ENCODE data around the gene FSTL3. TPM values are rescaled to one million over a fixed set of nuclear protein-coding genes. Genes with fewer than 3 reads are reported as not detected.
A peak's percentile ranks its signal among the peaks of the same experiment; 100 is the strongest.

Gene FSTL3
- total and polyA plus RNA-seq, 10 of the 15 experiments (the other 5 are each of a cell fraction or from before 2014, with no cell fraction given), result 0.42 to 13.5 (median 3.6) TPM

GRCh38 chr19:681029-682019 is 5.1 kb downstream of the FSTL3 start:
- in situ Hi-C loops (cut with MboI) (no loop called here), intact Hi-C loops (cut with micrococcal nuclease; ENCODE audit: unreplicated experiment) (loop anchor here (2.0 kb wide), 2 partner anchors 19 to 21 kb away; partner anchors contain the start of gene RNF126)
- Histone ChIP-seq H3K4me3 (peak overlapping the region; percentile 70; the same call in 1 of the 2 replicates), H3K27me3 (replicated peaks in 1 of 2; ENCODE audit: control insufficient read depth in 2 of 2, insufficient read depth in 2 of 2, low read length in 1 of 2) (no peaks in the 10 kb centered on the region), H3K4me2 (ENCODE audit: control insufficient read depth, insufficient read depth) (peak overlapping the region; percentile 68), H4K20me1 (ENCODE audit: control insufficient read depth, insufficient read depth) (no peaks in the 10 kb centered on the region; the same call in 1 of the 2 replicates), H3K9me3 (replicated peaks; ENCODE audit: control insufficient read depth, insufficient read depth, low read length) (no peaks in the 10 kb centered on the region), H3K36me3 (ENCODE audit: control insufficient read depth in 2 of 2, insufficient read depth in 2 of 2, low read length in 1 of 2) (no peaks in the 10 kb centered on the region), H3K9ac (ENCODE audit: control insufficient read depth, insufficient read depth, low read length) (no peak overlapping the region), H3K79me2 (ENCODE audit: control insufficient read depth, insufficient read depth, low read length) (no peaks in the 10 kb centered on the region), H2AFZ (ENCODE audit: control insufficient read depth, low read depth, low read length) (peak overlapping the region; percentile 65), H3K27ac (ENCODE audit: control insufficient read depth, insufficient read depth) (no peak overlapping the region), H3K4me1 (ENCODE audit: control insufficient read depth, insufficient read depth, low read length) (peaks cover 11% of the 10 kb centered on the region)
- DNase-seq (ENCODE audit: low read depth, low spot score) (no peak), FAIRE-seq (no peak), ATAC-seq (peak; percentile 81)
- BruUV-seq (replicated peaks), result no TSS peak
- POLR2A ChIA-PET, result no interaction called here
- 56% methylated on average over 50 of the region's 54 CpGs for WGBS (ENCODE audit: insufficient coverage, insufficient replicate concordance, low lambda C conversion rate, missing lambda C conversion rate)
- SMC1A ChIA-PET (ENCODE audit: uncharacterized antibody, unreplicated experiment), result no interaction called here
- CTCF ChIA-PET, result interaction anchor here (1.4 kb wide), 1 partner anchor 53 kb away, joined by 4 read pairs; no protein-coding TSS in a partner anchor
- TF ChIP-seq EGR1 (IDR thresholded peaks at IDR 0.05; ENCODE audit: borderline replicate concordance in 1 of 2, low read depth in 2 of 2, low read length in 2 of 2), result peak in 1 of 2 experiments; percentile 38; a peak in 1 of 3 replicates
- 0 out of 2 replicates have a peak, but pooled peaks have one; percentile 61 for TF ChIP-seq TCF3 (IDR thresholded peaks at IDR 0.05; ENCODE audit: borderline replicate concordance, insufficient read depth, low read depth, low read length)
- TF ChIP-seq BHLHE40 (IDR thresholded peaks at IDR 0.05; ENCODE audit: borderline replicate concordance in 1 of 2, low read depth in 2 of 2, low read length in 1 of 2), result peak in 1 of 2 experiments; percentile 15; a peak in 1 of 4 replicates
- TF ChIP-seq ATF3 (IDR thresholded peaks at IDR 0.05; ENCODE audit: borderline replicate concordance, extremely low read depth, low read depth, low read length), result no peak
- TF ChIP-seq, protein P1, sequence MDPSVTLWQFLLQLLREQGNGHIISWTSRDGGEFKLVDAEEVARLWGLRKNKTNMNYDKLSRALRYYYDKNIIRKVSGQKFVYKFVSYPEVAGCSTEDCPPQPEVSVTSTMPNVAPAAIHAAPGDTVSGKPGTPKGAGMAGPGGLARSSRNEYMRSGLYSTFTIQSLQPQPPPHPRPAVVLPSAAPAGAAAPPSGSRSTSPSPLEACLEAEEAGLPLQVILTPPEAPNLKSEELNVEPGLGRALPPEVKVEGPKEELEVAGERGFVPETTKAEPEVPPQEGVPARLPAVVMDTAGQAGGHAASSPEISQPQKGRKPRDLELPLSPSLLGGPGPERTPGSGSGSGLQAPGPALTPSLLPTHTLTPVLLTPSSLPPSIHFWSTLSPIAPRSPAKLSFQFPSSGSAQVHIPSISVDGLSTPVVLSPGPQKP (IDR thresholded peaks at IDR 0.05; ENCODE audit: low read depth, low read length), result no peak
- no peak for TF ChIP-seq EED (IDR thresholded peaks at IDR 0.05; ENCODE audit: low read depth)
- no peak for TF ChIP-seq SUPT20H (IDR thresholded peaks at IDR 0.05; ENCODE audit: borderline replicate concordance, control insufficient read depth, low read depth, low read length)
- 0 out of 2 replicates have a peak, but pooled peaks have one; percentile 10 for TF ChIP-seq HDGF (IDR thresholded peaks at IDR 0.05)
- 0 out of 2 replicates have a peak, but pooled peaks have one; percentile 34 for TF ChIP-seq GATAD2B (conservative IDR thresholded peaks at IDR 0.05; ENCODE audit: low read depth)
- TF ChIP-seq USF1 (IDR thresholded peaks at IDR 0.05; ENCODE audit: borderline replicate concordance, extremely low read length, insufficient read depth, low read depth, low read length), result peak; percentile 72
- TF ChIP-seq ZNF687 (IDR thresholded peaks at IDR 0.05), result peak; percentile 31; the same call in 1 of the 2 replicates
- RAD21 ChIA-PET (ENCODE audit: unreplicated experiment), result interaction anchor here (2.0 kb wide), 1 partner anchor 18 kb away, joined by 8 read pairs; the partner anchor contains the start of gene RNF126

Measured in GM12878 (cell line).